T-cell (primary cell): ENCODE data around the gene SGIP1. TPM values are rescaled to one million over a fixed set of nuclear protein-coding genes. Genes with fewer than 3 reads are reported as not detected.

ENCODE experiments used
- ATAC-seq, 4 experiments: fragments of 200-7000 bp in 3 of 4; fragments of 150-1000 bp in 1 of 4; cut with Tn5 transposase; replicated peaks in 1 of 4; 1 replicate in 3 of 4; 2 replicates in 1 of 4; pipeline ENCODE4 v1.10.0; 2021; ENCODE audit warnings: moderate library complexity in 3 of 4, mild to moderate bottlenecking in 2 of 4, moderate number of reproducible peaks in 1 of 4
- CTCF ChIA-PET, 2 donors: fragments of 300-600 bp; sonication (Branson Sonifier 250); formaldehyde crosslinking; loops; one replicate each; lab custom pipeline; 2022; ENCODE audit warnings: antibody characterized with exemption in 2 of 2; lab: Charles Lee
- POLR2A ChIA-PET, 2 donors: fragments of 300-600 bp; sonication (Branson Sonifier 250); formaldehyde crosslinking; loops; one replicate each; lab custom pipeline; 2022; ENCODE audit warnings: antibody characterized with exemption in 2 of 2; lab: Charles Lee
- DNase-seq, 35 experiments: peaks; one replicate each; pipeline versions ENCODE4 v3.0.0 to v3.0.0-alpha.2; 2013 to 2023
- H3K27ac ChIP-seq: one replicate; pipeline ENCODE4 v1.5.1; 2013; ENCODE audit warnings: low read length
- H3K27me3 ChIP-seq, 2 experiments: replicated peaks in 1 of 2; 1 replicate in 1 of 2; 2 replicates in 1 of 2; pipeline versions ENCODE4 v1.6.1 to v1.7.0; 2013; ENCODE audit warnings: low read length in 1 of 2, mixed read lengths in 1 of 2; ENCODE audit not compliant: control insufficient read depth in 2 of 2, insufficient read depth in 2 of 2; ENCODE audit errors: extremely low read depth in 1 of 2
- H3K36me3 ChIP-seq, 2 donors: 1 replicate in 1 of 2; 2 replicates in 1 of 2; pipeline versions ENCODE4 v1.6.1 to v1.7.0; 2013; ENCODE audit warnings: low read length in 1 of 2; ENCODE audit not compliant: control insufficient read depth in 2 of 2, insufficient read depth in 1 of 2; ENCODE audit errors: extremely low read depth in 1 of 2
- H3K4me1 ChIP-seq, 2 experiments: 1 replicate in 1 of 2; 2 replicates in 1 of 2; pipeline versions ENCODE4 v1.6.1 to v1.7.0; 2013; ENCODE audit warnings: low read length in 2 of 2, mixed read lengths in 1 of 2; ENCODE audit not compliant: insufficient read depth in 2 of 2, control insufficient read depth in 1 of 2; ENCODE audit errors: extremely low read depth in 1 of 2
- H3K4me3 ChIP-seq, 2 donors: 1 replicate in 1 of 2; 2 replicates in 1 of 2; pipeline versions ENCODE4 v1.5.1 to v1.7.0; 2013; ENCODE audit warnings: mild to moderate bottlenecking in 2 of 2, low read length in 1 of 2, moderate library complexity in 1 of 2; ENCODE audit not compliant: control insufficient read depth in 1 of 2; ENCODE audit errors: extremely low read depth in 1 of 2
- H3K9me3 ChIP-seq: 2 replicates; pipeline ENCODE4 v1.7.0; 2013
- H3K27ac Mint-ChIP-seq, 2 donors: one replicate each; pipeline ENCODE4 v1.8.0; 2020 to 2021; ENCODE audit warnings: mild to moderate bottlenecking in 2 of 2, mixed read lengths in 2 of 2
- H3K27me3 Mint-ChIP-seq, 2 donors: one replicate each; pipeline ENCODE4 v1.8.0; 2021 to 2022; ENCODE audit warnings: mixed read lengths in 2 of 2
- H3K36me3 Mint-ChIP-seq: one replicate; pipeline ENCODE4 v1.8.0; 2021; ENCODE audit warnings: mixed read lengths
- H3K4me1 Mint-ChIP-seq, 3 donors: one replicate each; pipeline ENCODE4 v1.8.0; 2020 to 2022; ENCODE audit warnings: mixed read lengths in 3 of 3, mild to moderate bottlenecking in 1 of 3
- H3K4me3 Mint-ChIP-seq, 3 donors: one replicate each; pipeline ENCODE4 v1.8.0; 2020 to 2022; ENCODE audit warnings: mild to moderate bottlenecking in 3 of 3, mixed read lengths in 3 of 3, moderate library complexity in 3 of 3
- H3K9me3 Mint-ChIP-seq, 3 donors: one replicate each; pipeline ENCODE4 v1.8.0; 2020 to 2022; ENCODE audit warnings: mixed read lengths in 3 of 3
- WGBS: methylation state at CpG from one replicate; pipeline ENCODE4 v1.1.5; 2013; ENCODE audit warnings: missing lambda C conversion rate; ENCODE audit not compliant: insufficient coverage; 5-methylcytosine and 5-hydroxymethylcytosine counted together
- total RNA-seq, 35 experiments: library from RNA in 6 of 35; stranded (reverse) in 6 of 35; fragments of 120-200 nt in 1 of 35; gene quantifications; one replicate each; pipeline versions ENCODE4 v1.2.1 to v1.2.4 and lab custom pipeline; 2013 to 2026

The SGIP1 gene
- total RNA-seq, 5 donors from 2014 or later (not counting 1 experiment from before 2014, with no cell fraction given): not detected

- DNase-seq (no peak), ATAC-seq (no peak)
- H3K4me1 Mint-ChIP-seq: peaks cover 4 to 8% (median 6%) of the 10 kb centered on the region in 3 donors
- no peak overlapping the region for H3K4me3 Mint-ChIP-seq
- no peak overlapping the region for H3K27ac Mint-ChIP-seq
- Histone ChIP-seq H3K9me3 (no peaks in the 10 kb centered on the region), H3K36me3 (no peaks in the 10 kb centered on the region), H3K4me3 (no peak overlapping the region), H3K27me3 (no peaks in the 10 kb centered on the region), H3K27ac (no peak overlapping the region), H3K4me1 (no peaks in the 10 kb centered on the region)
- no peaks in the 10 kb centered on the region for H3K27me3 Mint-ChIP-seq
- WGBS: 100% methylated on average over 1 of the region's 9 CpGs
- H3K36me3 Mint-ChIP-seq: no peaks in the 10 kb centered on the region
- H3K9me3 Mint-ChIP-seq: no peaks in the 10 kb centered on the region
- CTCF ChIA-PET: interaction anchor here in 1 of 2 donors (0.6 kb wide), 1 partner anchor 767 kb away, joined by 5 read pairs; no protein-coding TSS in a partner anchor
- POLR2A ChIA-PET: no interaction called here
Measured at GRCh38 chr1:66739401-66740157, 205.6 kb downstream of the SGIP1 start.

- ChIA-PET CTCF (no interaction called here), POLR2A (no interaction called here)
- no CpG with 5 or more reads among the region's 2 CpGs for WGBS
- H3K27ac Mint-ChIP-seq: no peak overlapping the region
- no peaks in the 10 kb centered on the region for H3K9me3 Mint-ChIP-seq
- no peaks in the 10 kb centered on the region for H3K36me3 ChIP-seq
- H3K4me1 ChIP-seq: peaks cover 0 to 3% of the 10 kb centered on the region in 2 experiments
- peaks cover 22% of the 10 kb centered on the region in 2 donors for H3K27me3 Mint-ChIP-seq
- no peaks in the 10 kb centered on the region for H3K9me3 ChIP-seq
- DNase-seq (no peak), ATAC-seq (no peak)
- H3K36me3 Mint-ChIP-seq: no peaks in the 10 kb centered on the region
- no peak overlapping the region for H3K4me3 ChIP-seq
- H3K4me1 Mint-ChIP-seq: peaks cover 0 to 7% (median under 1%) of the 10 kb centered on the region in 3 donors
- no peak overlapping the region for H3K4me3 Mint-ChIP-seq
- H3K27ac ChIP-seq: no peak overlapping the region
- H3K27me3 ChIP-seq: no peaks in the 10 kb centered on the region
Measured at GRCh38 chr1:66745451-66745850, 211.5 kb downstream of the SGIP1 start.

GRCh38 chr1:66747501-66747900 lies 213.5 kb downstream of the SGIP1 start:
- Mint-ChIP-seq H3K27ac (no peak overlapping the region), H3K9me3 (no peaks in the 10 kb centered on the region), H3K36me3 (no peaks in the 10 kb centered on the region), H3K4me1 (peaks cover 9 to 22% (median 9%) of the 10 kb centered on the region in 3 donors), H3K4me3 (no peak overlapping the region), H3K27me3 (peaks cover 35 to 40% of the 10 kb centered on the region in 2 donors)
- Histone ChIP-seq H3K9me3 (no peaks in the 10 kb centered on the region), H3K4me3 (no peak overlapping the region), H3K27ac (no peak overlapping the region), H3K4me1 (peaks cover 7 to 8% of the 10 kb centered on the region in 2 experiments), H3K27me3 (peaks cover 0 to 12% of the 10 kb centered on the region in 2 experiments), H3K36me3 (no peaks in the 10 kb centered on the region)
- DNase-seq: no peak
- POLR2A ChIA-PET: no interaction called here
- no peak for ATAC-seq
- CTCF ChIA-PET: interaction anchor here in 1 of 2 donors (1.2 kb wide), 1 partner anchor 15 kb away, joined by 3 read pairs; no protein-coding TSS in a partner anchor
- WGBS: no CpG with 5 or more reads among the region's 1 CpG

- Mint-ChIP-seq H3K27ac (peak overlapping the region in 1 of 2 donors; percentile 27), H3K4me1 (peaks cover 13 to 30% (median 16%) of the 10 kb centered on the region in 3 donors), H3K36me3 (no peaks in the 10 kb centered on the region), H3K4me3 (no peak overlapping the region), H3K27me3 (peaks cover 47 to 53% of the 10 kb centered on the region in 2 donors), H3K9me3 (no peaks in the 10 kb centered on the region)
- WGBS: no CpG with 5 or more reads among the region's 3 CpGs
- CTCF ChIA-PET: interaction anchor here in 1 of 2 donors (0.9 kb wide), 1 partner anchor 16 kb away, joined by 3 read pairs; no protein-coding TSS in a partner anchor
- DNase-seq: no peak
- H3K27ac ChIP-seq: no peak overlapping the region
- H3K4me1 ChIP-seq: peaks cover 7 to 11% of the 10 kb centered on the region in 2 experiments
- POLR2A ChIA-PET: no interaction called here
- H3K36me3 ChIP-seq: no peaks in the 10 kb centered on the region
- H3K9me3 ChIP-seq: no peaks in the 10 kb centered on the region
- H3K4me3 ChIP-seq: no peak overlapping the region
- ATAC-seq: peak in 1 of 4 experiments; percentile 71
- H3K27me3 ChIP-seq: peaks cover 0 to 24% of the 10 kb centered on the region in 2 experiments
Measured at GRCh38 chr1:66750577-66750976, 216.6 kb downstream of the SGIP1 start.

- no peak overlapping the region for H3K4me3 ChIP-seq
- H3K4me1 ChIP-seq: peaks cover 7 to 11% of the 10 kb centered on the region in 2 experiments
- H3K27me3 Mint-ChIP-seq: peaks cover 47 to 53% of the 10 kb centered on the region in 2 donors
- H3K9me3 Mint-ChIP-seq: no peaks in the 10 kb centered on the region
- no CpG with 5 or more reads among the region's 4 CpGs for whole genome bisulfite sequencing
- no peaks in the 10 kb centered on the region for H3K9me3 ChIP-seq
- ChIA-PET POLR2A (no interaction called here), CTCF (no interaction called here)
- peaks cover 13 to 30% (median 16%) of the 10 kb centered on the region in 3 donors for H3K4me1 Mint-ChIP-seq
- peak overlapping the region in 1 of 3 donors; percentile 75 for H3K4me3 Mint-ChIP-seq
- DNase-seq: no peak
- H3K27me3 ChIP-seq: peaks cover 0 to 24% of the 10 kb centered on the region in 2 experiments
- H3K27ac Mint-ChIP-seq: peak overlapping the region in 1 of 2 donors; percentile 6
- no peak for ATAC-seq
- no peak overlapping the region for H3K27ac ChIP-seq
- H3K36me3 Mint-ChIP-seq: no peaks in the 10 kb centered on the region
- no peaks in the 10 kb centered on the region for H3K36me3 ChIP-seq
Measured at GRCh38 chr1:66751160-66751559, 217.2 kb downstream of the SGIP1 start.

GRCh38 chr1:66752000-66752592 lies 218.1 kb downstream of the SGIP1 start, which contains the start of gene DYNLT5:
Gene DYNLT5, plus strand, starts transcription at chr1:66752459. Its CDS starts 2,200 bp downstream, at chr1:66754659.
- peaks cover 0 to 24% of the 10 kb centered on the region in 2 experiments for H3K27me3 ChIP-seq
- CTCF ChIA-PET: no interaction called here
- no peaks in the 10 kb centered on the region for H3K36me3 ChIP-seq
- H3K9me3 ChIP-seq: no peaks in the 10 kb centered on the region
- Mint-ChIP-seq H3K4me3 (peak within 1 kb of the TSS; percentile 40 to 75 (median 40)), H3K9me3 (no peaks in the 10 kb centered on the region), H3K4me1 (peaks cover 13 to 30% (median 16%) of the 10 kb centered on the region in 3 donors), H3K36me3 (no peaks in the 10 kb centered on the region), H3K27me3 (peaks cover 47 to 56% of the 10 kb centered on the region in 2 donors), H3K27ac (peak within 1 kb of the TSS in 1 of 2 donors; percentile 6)
- POLR2A ChIA-PET: no interaction called here
- WGBS: 2% methylated on average over 14 of the region's 35 CpGs
- ATAC-seq (peak in 2 of 4 experiments; percentile 38 to 53), DNase-seq (peak in 1 of 35 experiments; percentile 12)
- peak within 1 kb of the TSS in 1 of 2 donors; percentile 69 for H3K4me3 ChIP-seq
- peaks cover 7 to 11% of the 10 kb centered on the region in 2 experiments for H3K4me1 ChIP-seq
- no peak within 1 kb of the TSS for H3K27ac ChIP-seq
